GM12874 (cell line): ENCODE results near the gene COX7A1.

ENCODE experiments used
- CTCF ChIP-seq: IDR thresholded peaks from 2 replicates; pipeline ENCODE4 v1.5.1; 2011; ENCODE audit warnings: low read depth, mild to moderate bottlenecking, control low read depth, low read length, moderate library complexity; ENCODE audit not compliant: insufficient read depth

COX7A1 gene

GRCh38 chr19:36152352-36153091 lies at the start of gene COX7A1:
Gene COX7A1 (minus strand): TSS chr19:36152447. CDS start chr19:36152407, 40 bp downstream.
- TF ChIP-seq CTCF: no peak

- no peak for TF ChIP-seq CTCF
These were observed 49.4 kb upstream of the COX7A1 start for GRCh38 chr19:36201684-36202083.

- TF ChIP-seq CTCF: no peak
These were observed 45.9 kb upstream of the COX7A1 start for GRCh38 chr19:36198119-36198518.

- TF ChIP-seq CTCF: no peak
These were observed 44.0 kb upstream of the COX7A1 start for GRCh38 chr19:36196249-36196648.

- TF ChIP-seq CTCF: no peak
These were observed 31.0 kb upstream of the COX7A1 start for GRCh38 chr19:36183245-36183628.

GRCh38 chr19:36182612-36183244 lies 30.5 kb upstream of the COX7A1 start:
- TF ChIP-seq CTCF: no peak

GRCh38 chr19:36172852-36173251 lies 20.6 kb upstream of the COX7A1 start:
- TF ChIP-seq CTCF: no peak
